Measurements from ENCODE around the gene RAP1GAP.

- TF ChIP-seq, protein P1, sequence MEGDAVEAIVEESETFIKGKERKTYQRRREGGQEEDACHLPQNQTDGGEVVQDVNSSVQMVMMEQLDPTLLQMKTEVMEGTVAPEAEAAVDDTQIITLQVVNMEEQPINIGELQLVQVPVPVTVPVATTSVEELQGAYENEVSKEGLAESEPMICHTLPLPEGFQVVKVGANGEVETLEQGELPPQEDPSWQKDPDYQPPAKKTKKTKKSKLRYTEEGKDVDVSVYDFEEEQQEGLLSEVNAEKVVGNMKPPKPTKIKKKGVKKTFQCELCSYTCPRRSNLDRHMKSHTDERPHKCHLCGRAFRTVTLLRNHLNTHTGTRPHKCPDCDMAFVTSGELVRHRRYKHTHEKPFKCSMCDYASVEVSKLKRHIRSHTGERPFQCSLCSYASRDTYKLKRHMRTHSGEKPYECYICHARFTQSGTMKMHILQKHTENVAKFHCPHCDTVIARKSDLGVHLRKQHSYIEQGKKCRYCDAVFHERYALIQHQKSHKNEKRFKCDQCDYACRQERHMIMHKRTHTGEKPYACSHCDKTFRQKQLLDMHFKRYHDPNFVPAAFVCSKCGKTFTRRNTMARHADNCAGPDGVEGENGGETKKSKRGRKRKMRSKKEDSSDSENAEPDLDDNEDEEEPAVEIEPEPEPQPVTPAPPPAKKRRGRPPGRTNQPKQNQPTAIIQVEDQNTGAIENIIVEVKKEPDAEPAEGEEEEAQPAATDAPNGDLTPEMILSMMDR (conservative IDR thresholded peaks at IDR 0.05 in 1 of 2, IDR thresholded peaks at IDR 0.05 in 1 of 2; ENCODE audit: extremely low read depth in 1 of 2, insufficient read depth in 1 of 2, low read depth in 1 of 2, low read length in 2 of 2): no peak
- no peak for TF ChIP-seq EZH2 (IDR thresholded peaks at IDR 0.05; ENCODE audit: borderline replicate concordance, low read length)
These were observed 119.1 kb downstream of the RAP1GAP start for GRCh38 chr1:21550097-21550496.
